Daoy (cell line): ENCODE measurements around the gene DYNC1I1. TPM values are rescaled to one million over a fixed set of nuclear protein-coding genes. Genes with fewer than 3 reads are reported as not detected.
"Not testable (repeated sequence)": the region's sequence is repeated elsewhere in the genome, so short reads cannot be mapped to it uniquely, and the experiment has no call there.

ENCODE experiments used
- DNase-seq: peaks from one replicate; pipeline ENCODE4 v3.0.0-alpha.2; 2015; ENCODE audit warnings: low read depth
- total RNA-seq: library from RNA; depleted of rRNA; stranded (reverse); fragments of >200 nt; shearing (Covaris generic); gene quantifications from 2 replicates; pipeline ENCODE4 v1.2.3, GENCODE V29; 2014

The DYNC1I1 gene
- total RNA-seq, 1 experiment from 2014 or later: 5.0 TPM

- DNase-seq: no peak
These were observed 136.1 kb downstream of the DYNC1I1 start for GRCh38 chr7:95908499-95908898.

GRCh38 chr7:95910341-95910740 lies 138.0 kb downstream of the DYNC1I1 start:
- DNase-seq: no peak

- DNase-seq: no peak
These were observed 143.4 kb downstream of the DYNC1I1 start for GRCh38 chr7:95915731-95916130.

- peak; percentile 58 for DNase-seq
These were observed 144.4 kb downstream of the DYNC1I1 start for GRCh38 chr7:95916573-95917297.

- no peak for DNase-seq
These were observed 145.3 kb downstream of the DYNC1I1 start for GRCh38 chr7:95917634-95918033.

- DNase-seq: no peak
These were observed 147.2 kb downstream of the DYNC1I1 start for GRCh38 chr7:95919556-95919955.

- DNase-seq: peak; percentile 59
These were observed 149.2 kb downstream of the DYNC1I1 start for GRCh38 chr7:95921543-95921942.

GRCh38 chr7:95922191-95922590 lies 149.8 kb downstream of the DYNC1I1 start:
- DNase-seq: peak; percentile 24

GRCh38 chr7:95925236-95925635 lies 152.9 kb downstream of the DYNC1I1 start:
- no peak for DNase-seq

- DNase-seq: no peak
These were observed 153.6 kb downstream of the DYNC1I1 start for GRCh38 chr7:95925971-95926370.

- no peak for DNase-seq
These were observed 155.4 kb downstream of the DYNC1I1 start for GRCh38 chr7:95927756-95928155.

GRCh38 chr7:95929710-95930280 lies 157.4 kb downstream of the DYNC1I1 start:
- no peak for DNase-seq

- DNase-seq: no peak
These were observed 159.3 kb downstream of the DYNC1I1 start for GRCh38 chr7:95931460-95932232.

- DNase-seq: no peak
These were observed 161.3 kb downstream of the DYNC1I1 start for GRCh38 chr7:95933618-95934017.

- not testable (repeated sequence) for DNase-seq
These were observed 172.5 kb downstream of the DYNC1I1 start for GRCh38 chr7:95944867-95945266.

- no peak for DNase-seq
These were observed 178.3 kb downstream of the DYNC1I1 start for GRCh38 chr7:95950698-95951097.

GRCh38 chr7:95951531-95951930 lies 179.2 kb downstream of the DYNC1I1 start:
- no peak for DNase-seq

GRCh38 chr7:95951997-95952795 lies 179.8 kb downstream of the DYNC1I1 start:
- DNase-seq: no peak

GRCh38 chr7:95952851-95953250 lies 180.5 kb downstream of the DYNC1I1 start:
- no peak for DNase-seq

GRCh38 chr7:95955748-95956147 lies 183.4 kb downstream of the DYNC1I1 start:
- no peak for DNase-seq

- no peak for DNase-seq
These were observed 185.2 kb downstream of the DYNC1I1 start for GRCh38 chr7:95957510-95957909.

GRCh38 chr7:95960706-95961244 lies 188.4 kb downstream of the DYNC1I1 start:
- DNase-seq: no peak
